Caco-2 (cell line): Measurements from ENCODE around the gene GFY. TPM values are rescaled to one million over a fixed set of nuclear protein-coding genes. Genes with fewer than 3 reads are reported as not detected.

Source experiments
- BruUV-seq: library from RNA; stranded (reverse); fragments of 400-500 nt; replicated peaks from 2 replicates; lab custom pipeline; 2021; lab: Mats Ljungman, UMichigan
- CTCF ChIA-PET: fragments of 300-600 bp; sonication (Branson Sonifier 250); formaldehyde crosslinking; loops from one replicate; lab custom pipeline; 2022; ENCODE audit warnings: antibody characterized with exemption; lab: Charles Lee
- POLR2A ChIA-PET: fragments of 300-600 bp; sonication (Branson Sonifier 250); formaldehyde crosslinking; loops from one replicate; lab custom pipeline; 2022; ENCODE audit warnings: antibody characterized with exemption; lab: Charles Lee
- DNase-seq, 2 experiments: peaks; one replicate each; pipeline versions ENCODE4 v3.0.0 to v3.0.0-alpha.2; 2020 to 2022
- H3K27me3 ChIP-seq: replicated peaks from 2 replicates; pipeline ENCODE4 v1.6.0; 2011; ENCODE audit warnings: low read length; ENCODE audit not compliant: control insufficient read depth, insufficient read depth
- H3K36me3 ChIP-seq: 2 replicates; pipeline ENCODE4 v1.5.1; 2011; ENCODE audit warnings: low read length; ENCODE audit not compliant: control insufficient read depth, insufficient read depth
- H3K4me1 ChIP-seq: fragments of 250-450 bp; sonication (Bioruptor Pico); 2 replicates; pipeline ENCODE4 v1.5.1; 2020; ENCODE audit warnings: mild to moderate bottlenecking
- H3K4me3 ChIP-seq: 2 replicates; pipeline ENCODE4 v1.5.1; 2011; ENCODE audit warnings: low read depth, mild to moderate bottlenecking, control low read depth, low read length
- H3K9me3 ChIP-seq: fragments of 250-450 bp; sonication (Bioruptor Pico); 2 replicates; pipeline ENCODE4 v1.5.1; 2020; ENCODE audit warnings: mild to moderate bottlenecking, moderate library complexity
- H3K27ac Mint-ChIP-seq: one replicate; pipeline ENCODE4 v1.8.0; 2022; ENCODE audit warnings: mixed read lengths; ENCODE audit not compliant: unreplicated experiment
- H3K27me3 Mint-ChIP-seq: one replicate; pipeline ENCODE4 v1.8.0; 2022; ENCODE audit warnings: mixed read lengths; ENCODE audit not compliant: insufficient read depth, unreplicated experiment
- H3K36me3 Mint-ChIP-seq: one replicate; pipeline ENCODE4 v1.8.0; 2022; ENCODE audit warnings: mild to moderate bottlenecking, mixed read lengths; ENCODE audit not compliant: insufficient read depth, unreplicated experiment
- H3K4me1 Mint-ChIP-seq: one replicate; pipeline ENCODE4 v1.8.0; 2022; ENCODE audit warnings: low read depth, mixed read lengths; ENCODE audit not compliant: unreplicated experiment
- H3K4me3 Mint-ChIP-seq: one replicate; pipeline ENCODE4 v1.8.0; 2022; ENCODE audit warnings: mild to moderate bottlenecking, moderate library complexity, mixed read lengths; ENCODE audit not compliant: unreplicated experiment
- H3K9me3 Mint-ChIP-seq: one replicate; pipeline ENCODE4 v1.8.0; 2022; ENCODE audit warnings: mixed read lengths; ENCODE audit not compliant: unreplicated experiment
- intact Hi-C: fragments of 100-400 bp; cut with micrococcal nuclease; formaldehyde crosslinking; loops from one replicate; pipeline ENCODE4 v1.10.0; 2022; ENCODE audit not compliant: unreplicated experiment
- total RNA-seq: library from RNA; stranded (reverse); gene quantifications from 2 replicates; pipeline ENCODE4 v1.2.3, GENCODE V29; 2022
- TF ChIP-seq, protein P1 (sequence below), 2 experiments: fragments of 200-600 bp in 1 of 2; IDR thresholded peaks; 1 replicate in 1 of 2; 2 replicates in 1 of 2; pipeline versions ENCODE4 v1.5.1 to v1.8.0; 2011 to 2022; ENCODE audit warnings: antibody characterized with exemption in 1 of 2, control low read depth in 1 of 2, inconsistent platforms in 1 of 2, low read depth in 1 of 2, low read length in 1 of 2, mild to moderate bottlenecking in 1 of 2, moderate library complexity in 1 of 2; ENCODE audit not compliant: insufficient read depth in 1 of 2, severe bottlenecking in 1 of 2, unreplicated experiment in 1 of 2

The GFY gene
- total RNA-seq, 1 experiment from 2014 or later, result 0.25 TPM

DNA sequence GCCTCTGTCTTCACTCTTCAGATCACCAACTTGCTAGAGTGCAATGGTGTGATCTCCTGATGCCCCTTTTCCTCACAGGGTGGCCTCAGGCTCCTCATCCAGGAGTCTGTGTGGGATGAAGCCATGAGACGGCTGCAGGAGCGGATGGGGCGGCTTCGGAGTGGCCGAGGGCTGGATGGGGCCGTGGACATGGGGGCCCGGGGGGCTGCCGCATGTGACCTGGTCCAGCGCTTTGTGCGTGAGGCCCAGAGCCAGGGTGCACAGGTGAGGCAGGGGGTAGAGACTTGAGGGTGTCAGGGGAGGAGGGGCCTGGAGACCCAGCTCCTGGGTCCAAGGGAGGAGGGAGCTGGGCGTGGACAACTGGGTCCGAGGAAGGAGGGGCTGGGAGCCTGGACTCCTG is 37.3 kb downstream of the GFY start:
- H3K27me3 ChIP-seq, result no peaks in the 10 kb centered on the region
- H3K4me3 ChIP-seq, result no peak overlapping the region
- intact Hi-C loops, result no loop called here
- Mint-ChIP-seq H3K4me3 (no peak overlapping the region), H3K4me1 (no peaks in the 10 kb centered on the region), H3K36me3 (peaks cover 26% of the 10 kb centered on the region), H3K27me3 (no peaks in the 10 kb centered on the region), H3K9me3 (no peaks in the 10 kb centered on the region), H3K27ac (no peak overlapping the region)
- POLR2A ChIA-PET, result no interaction called here
- CTCF ChIA-PET, result no interaction called here
- TF ChIP-seq, protein P1, sequence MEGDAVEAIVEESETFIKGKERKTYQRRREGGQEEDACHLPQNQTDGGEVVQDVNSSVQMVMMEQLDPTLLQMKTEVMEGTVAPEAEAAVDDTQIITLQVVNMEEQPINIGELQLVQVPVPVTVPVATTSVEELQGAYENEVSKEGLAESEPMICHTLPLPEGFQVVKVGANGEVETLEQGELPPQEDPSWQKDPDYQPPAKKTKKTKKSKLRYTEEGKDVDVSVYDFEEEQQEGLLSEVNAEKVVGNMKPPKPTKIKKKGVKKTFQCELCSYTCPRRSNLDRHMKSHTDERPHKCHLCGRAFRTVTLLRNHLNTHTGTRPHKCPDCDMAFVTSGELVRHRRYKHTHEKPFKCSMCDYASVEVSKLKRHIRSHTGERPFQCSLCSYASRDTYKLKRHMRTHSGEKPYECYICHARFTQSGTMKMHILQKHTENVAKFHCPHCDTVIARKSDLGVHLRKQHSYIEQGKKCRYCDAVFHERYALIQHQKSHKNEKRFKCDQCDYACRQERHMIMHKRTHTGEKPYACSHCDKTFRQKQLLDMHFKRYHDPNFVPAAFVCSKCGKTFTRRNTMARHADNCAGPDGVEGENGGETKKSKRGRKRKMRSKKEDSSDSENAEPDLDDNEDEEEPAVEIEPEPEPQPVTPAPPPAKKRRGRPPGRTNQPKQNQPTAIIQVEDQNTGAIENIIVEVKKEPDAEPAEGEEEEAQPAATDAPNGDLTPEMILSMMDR (IDR thresholded peaks at IDR 0.05; ENCODE audit: insufficient read depth in 1 of 2, low read depth in 1 of 2, low read length in 1 of 2, severe bottlenecking in 1 of 2, unreplicated experiment in 1 of 2), result no peak
- BruUV-seq, result no TSS peak
- no peaks in the 10 kb centered on the region; the same call in none of the 2 replicates for H3K36me3 ChIP-seq
- no peaks in the 10 kb centered on the region for H3K9me3 ChIP-seq
- no peaks in the 10 kb centered on the region for H3K4me1 ChIP-seq
- DNase-seq, result no peak

GRCh38 chr19:49463960-49464740 is 39.0 kb downstream of the GFY start:
- Histone ChIP-seq H3K9me3 (no peaks in the 10 kb centered on the region), H3K4me1 (no peaks in the 10 kb centered on the region), H3K4me3 (no peak overlapping the region), H3K27me3 (no peaks in the 10 kb centered on the region), H3K36me3 (peaks cover 1% of the 10 kb centered on the region)
- H3K4me3 Mint-ChIP-seq, result no peak overlapping the region
- TF ChIP-seq, protein P1 (IDR thresholded peaks at IDR 0.05; ENCODE audit: insufficient read depth in 1 of 2, low read depth in 1 of 2, low read length in 1 of 2, severe bottlenecking in 1 of 2, unreplicated experiment in 1 of 2), result no peak
- DNase-seq, result no peak
- no peaks in the 10 kb centered on the region for H3K9me3 Mint-ChIP-seq
- no peak overlapping the region for H3K27ac Mint-ChIP-seq
- POLR2A ChIA-PET, result no interaction called here
- CTCF ChIA-PET, result no interaction called here
- BruUV-seq, result no TSS peak
- no peaks in the 10 kb centered on the region for H3K4me1 Mint-ChIP-seq
- H3K36me3 Mint-ChIP-seq, result peaks cover 33% of the 10 kb centered on the region
- H3K27me3 Mint-ChIP-seq, result no peaks in the 10 kb centered on the region
- intact Hi-C loops, result no loop called here

DNA sequence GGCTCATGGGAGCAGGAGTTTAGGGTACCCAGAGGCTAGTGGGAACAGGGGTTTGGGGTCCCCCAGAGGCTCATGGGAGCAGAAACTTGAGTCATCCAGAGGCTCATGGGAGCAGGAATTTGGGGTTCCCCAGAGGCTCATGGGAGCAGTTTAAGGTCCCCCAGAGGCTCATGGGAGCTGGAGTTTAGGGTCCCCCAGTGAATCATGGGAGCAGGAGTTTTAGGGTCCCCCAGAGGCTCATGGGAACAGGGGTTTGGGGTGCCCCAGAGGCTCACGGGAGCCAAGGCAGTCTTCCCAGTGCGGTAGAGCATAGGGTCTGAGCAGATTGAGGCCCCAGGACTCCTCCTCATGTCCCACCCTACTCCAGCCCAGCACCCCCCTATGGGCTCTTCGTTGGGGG is 40.2 kb downstream of the GFY start:
- POLR2A ChIA-PET, result no interaction called here
- Mint-ChIP-seq H3K27ac (no peak overlapping the region), H3K4me3 (no peak overlapping the region), H3K9me3 (no peaks in the 10 kb centered on the region), H3K36me3 (peaks cover 33% of the 10 kb centered on the region), H3K4me1 (no peaks in the 10 kb centered on the region), H3K27me3 (no peaks in the 10 kb centered on the region)
- H3K27me3 ChIP-seq, result no peaks in the 10 kb centered on the region
- no peak overlapping the region for H3K4me3 ChIP-seq
- DNase-seq, result no peak
- H3K36me3 ChIP-seq, result peaks cover 1% of the 10 kb centered on the region; the same call in 1 of the 2 replicates
- no peaks in the 10 kb centered on the region for H3K4me1 ChIP-seq
- H3K9me3 ChIP-seq, result no peaks in the 10 kb centered on the region
- CTCF ChIA-PET, result no interaction called here
- intact Hi-C loops, result no loop called here
- BruUV-seq, result no TSS peak
- TF ChIP-seq, protein P1 (IDR thresholded peaks at IDR 0.05; ENCODE audit: insufficient read depth in 1 of 2, low read depth in 1 of 2, low read length in 1 of 2, severe bottlenecking in 1 of 2, unreplicated experiment in 1 of 2), result no peak
